ENCODE measurements around the gene SLITRK3. TPM values are rescaled to one million over a fixed set of nuclear protein-coding genes. Genes with fewer than 3 reads are reported as not detected.

The SLITRK3 gene
- total RNA-seq, 1 experiment from 2014 or later: 0.48 TPM

DNA sequence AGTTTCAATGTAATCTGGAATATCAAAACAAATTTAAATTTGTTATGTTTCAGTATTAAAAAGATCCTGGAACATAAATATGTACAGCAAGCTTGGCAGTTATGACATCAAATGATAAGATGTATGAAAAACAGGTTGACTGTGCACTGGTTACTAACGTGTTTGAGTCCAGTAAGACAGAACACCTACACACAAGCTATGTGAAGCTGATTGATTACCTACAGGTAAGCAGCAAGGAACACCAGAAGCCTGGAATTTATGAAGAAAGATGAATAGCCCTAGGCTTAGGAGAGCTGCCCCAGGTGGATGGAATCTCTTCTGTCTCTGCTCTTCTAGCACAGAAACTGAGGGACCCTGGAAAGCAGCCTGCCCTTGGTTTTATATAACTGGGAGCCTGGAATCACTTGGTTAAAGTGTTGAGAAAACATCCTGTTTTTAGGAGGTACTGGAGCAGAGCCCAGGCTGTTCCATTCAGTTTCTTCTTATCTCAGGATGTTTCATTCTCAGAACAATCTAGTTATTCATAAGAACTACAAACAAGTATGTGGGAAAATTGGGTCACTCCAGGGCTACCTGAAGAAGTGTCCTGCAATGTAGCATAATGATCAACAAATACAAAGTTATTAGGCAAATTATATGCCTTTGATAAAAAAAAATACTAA, 36.3 kb downstream of the SLITRK3 start:
- Histone ChIP-seq H4K20me1 (ENCODE audit: control insufficient read depth, insufficient read depth, insufficient read length) (no peaks in the 10 kb centered on the region), H2BK15ac (ENCODE audit: low read depth, low read length) (no peak overlapping the region)

More for the DNA sequence above, 36.3 kb downstream of the SLITRK3 start:
- H3K23me2 ChIP-seq (ENCODE audit: insufficient read length, low read depth, low read length, poor library complexity, severe bottlenecking): no peaks in the 10 kb centered on the region
- H2BK20ac ChIP-seq (ENCODE audit: low read depth, low read length, poor library complexity, severe bottlenecking): no peak overlapping the region
- Mint-ChIP-seq H3K27me3 (ENCODE audit: low read depth) (no peaks in the 10 kb centered on the region; the same call in 1 of the 2 replicates), H3K4me3 (no peak overlapping the region), H3K36me3 (ENCODE audit: insufficient read depth in 1 of 3, low read depth in 3 of 3) (no peaks in the 10 kb centered on the region), H3K4me1 (no peaks in the 10 kb centered on the region), H3K27ac (no peak overlapping the region), H3K9me3 (no peaks in the 10 kb centered on the region)
- H3K27ac ChIP-seq (ENCODE audit: insufficient read length, low read depth, low read length): no peak overlapping the region
- no peak overlapping the region for H3K9ac ChIP-seq (ENCODE audit: extremely low read depth, insufficient read length, low read length)
- H3K4me2 ChIP-seq (ENCODE audit: insufficient read depth, insufficient read length, low read length): no peak overlapping the region
- no peaks in the 10 kb centered on the region for H3K79me1 ChIP-seq (ENCODE audit: insufficient read depth, low read depth, low read length, poor library complexity, severe bottlenecking)
- no peak overlapping the region for H2AK5ac ChIP-seq (ENCODE audit: insufficient read length, low read length)
- H4K8ac ChIP-seq (replicated peaks; ENCODE audit: insufficient read length, low read depth, low read length): no peak overlapping the region
- H2AFZ ChIP-seq (ENCODE audit: low read length): no peak overlapping the region
- no peaks in the 10 kb centered on the region for H3K4me1 ChIP-seq (ENCODE audit: insufficient read depth, low read length)
- H3K56ac ChIP-seq (ENCODE audit: insufficient read length, low read depth, low read length): no peak overlapping the region
- no peak overlapping the region for H3K14ac ChIP-seq (ENCODE audit: insufficient read depth, low read length)
- H2BK5ac ChIP-seq (ENCODE audit: insufficient read length, low read length): no peak overlapping the region
- no peak overlapping the region for H3K4ac ChIP-seq (ENCODE audit: low read depth, low read length)
- H3K27me3 ChIP-seq (ENCODE audit: insufficient read depth, low read length): no peaks in the 10 kb centered on the region
- H3K18ac ChIP-seq (ENCODE audit: insufficient read length, low read depth, low read length): no peak overlapping the region
- no peak overlapping the region for H4K5ac ChIP-seq (ENCODE audit: insufficient read length, low read depth, low read length)
- no peak overlapping the region for H3T11ph ChIP-seq (ENCODE audit: low read length)
- no peak overlapping the region for H4K91ac ChIP-seq (ENCODE audit: insufficient read length, low read depth, low read length)
- no peak overlapping the region for H2BK120ac ChIP-seq (ENCODE audit: low read depth, low read length, poor library complexity, severe bottlenecking)
- no peak for DNase-seq
- TF ChIP-seq, protein P1, sequence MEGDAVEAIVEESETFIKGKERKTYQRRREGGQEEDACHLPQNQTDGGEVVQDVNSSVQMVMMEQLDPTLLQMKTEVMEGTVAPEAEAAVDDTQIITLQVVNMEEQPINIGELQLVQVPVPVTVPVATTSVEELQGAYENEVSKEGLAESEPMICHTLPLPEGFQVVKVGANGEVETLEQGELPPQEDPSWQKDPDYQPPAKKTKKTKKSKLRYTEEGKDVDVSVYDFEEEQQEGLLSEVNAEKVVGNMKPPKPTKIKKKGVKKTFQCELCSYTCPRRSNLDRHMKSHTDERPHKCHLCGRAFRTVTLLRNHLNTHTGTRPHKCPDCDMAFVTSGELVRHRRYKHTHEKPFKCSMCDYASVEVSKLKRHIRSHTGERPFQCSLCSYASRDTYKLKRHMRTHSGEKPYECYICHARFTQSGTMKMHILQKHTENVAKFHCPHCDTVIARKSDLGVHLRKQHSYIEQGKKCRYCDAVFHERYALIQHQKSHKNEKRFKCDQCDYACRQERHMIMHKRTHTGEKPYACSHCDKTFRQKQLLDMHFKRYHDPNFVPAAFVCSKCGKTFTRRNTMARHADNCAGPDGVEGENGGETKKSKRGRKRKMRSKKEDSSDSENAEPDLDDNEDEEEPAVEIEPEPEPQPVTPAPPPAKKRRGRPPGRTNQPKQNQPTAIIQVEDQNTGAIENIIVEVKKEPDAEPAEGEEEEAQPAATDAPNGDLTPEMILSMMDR (conservative IDR thresholded peaks at IDR 0.05): no peak
- H2BK12ac ChIP-seq (ENCODE audit: insufficient read length, low read depth, low read length): no peak overlapping the region
- H3K79me2 ChIP-seq (ENCODE audit: insufficient read depth, low read length): no peaks in the 10 kb centered on the region
- no peaks in the 10 kb centered on the region for H3K9me3 ChIP-seq (ENCODE audit: control insufficient read depth, low read depth, low read length)
- no peak overlapping the region for H3K23ac ChIP-seq (ENCODE audit: insufficient read length, low read depth, low read length)
- WGBS (ENCODE audit: extremely low coverage, insufficient read length, low lambda C conversion rate): no CpG with 5 or more reads among the region's 1 CpG

Measured in H9 (cell line).